ENCODE data around the gene TRPM7.

The TRPM7 gene

DNA sequence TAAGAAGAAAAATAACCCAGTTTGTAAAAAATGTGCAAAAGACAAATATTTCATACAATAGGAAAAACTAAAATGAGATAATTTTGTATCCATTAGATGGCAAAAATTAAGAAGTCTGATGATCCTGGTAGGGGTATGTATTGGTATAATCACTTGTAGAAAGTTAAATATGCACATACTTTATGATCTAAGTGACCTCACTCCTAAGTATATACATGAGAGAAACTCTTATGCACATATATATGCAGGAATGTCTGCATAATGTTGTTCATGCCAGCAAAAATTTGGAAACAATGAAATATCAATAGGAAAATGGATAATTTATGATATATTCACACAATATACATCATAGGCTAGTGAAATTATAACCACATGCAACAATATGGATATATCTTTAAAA, 173.6 kb downstream of the TRPM7 start:
- DNase-seq (ENCODE audit: low spot score), result no peak
- POLR2A ChIA-PET (ENCODE audit: low non-redundant PET), result no interaction called here
- H3K27ac ChIP-seq, result no peak overlapping the region
- TF ChIP-seq CTCF (conservative IDR thresholded peaks at IDR 0.05; ENCODE audit: low read depth), result no peak
- CTCF ChIA-PET, result no interaction called here

Measured in RWPE1 (cell line).